ENCODE measurements around the gene GRPEL2.

The GRPEL2 gene

GRCh38 chr5:149357370-149358293, 12.3 kb downstream of the GRPEL2 start, which contains the start of gene PCYOX1L:
Gene PCYOX1L, plus strand, starts transcription at chr5:149358046. Its CDS starts 23 bp downstream, at chr5:149358069.
- TF ChIP-seq, protein P1, sequence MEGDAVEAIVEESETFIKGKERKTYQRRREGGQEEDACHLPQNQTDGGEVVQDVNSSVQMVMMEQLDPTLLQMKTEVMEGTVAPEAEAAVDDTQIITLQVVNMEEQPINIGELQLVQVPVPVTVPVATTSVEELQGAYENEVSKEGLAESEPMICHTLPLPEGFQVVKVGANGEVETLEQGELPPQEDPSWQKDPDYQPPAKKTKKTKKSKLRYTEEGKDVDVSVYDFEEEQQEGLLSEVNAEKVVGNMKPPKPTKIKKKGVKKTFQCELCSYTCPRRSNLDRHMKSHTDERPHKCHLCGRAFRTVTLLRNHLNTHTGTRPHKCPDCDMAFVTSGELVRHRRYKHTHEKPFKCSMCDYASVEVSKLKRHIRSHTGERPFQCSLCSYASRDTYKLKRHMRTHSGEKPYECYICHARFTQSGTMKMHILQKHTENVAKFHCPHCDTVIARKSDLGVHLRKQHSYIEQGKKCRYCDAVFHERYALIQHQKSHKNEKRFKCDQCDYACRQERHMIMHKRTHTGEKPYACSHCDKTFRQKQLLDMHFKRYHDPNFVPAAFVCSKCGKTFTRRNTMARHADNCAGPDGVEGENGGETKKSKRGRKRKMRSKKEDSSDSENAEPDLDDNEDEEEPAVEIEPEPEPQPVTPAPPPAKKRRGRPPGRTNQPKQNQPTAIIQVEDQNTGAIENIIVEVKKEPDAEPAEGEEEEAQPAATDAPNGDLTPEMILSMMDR (conservative IDR thresholded peaks at IDR 0.05; ENCODE audit: low read depth): no peak
- ChIA-PET POLR2A (ENCODE audit: low non-redundant PET) (no interaction called here), CTCF (interaction anchor here (0.6 to 1.7 kb wide), 3 partner anchors 9 to 77 kb away, joined by 3 to 16 read pairs (median 6); no protein-coding TSS in a partner anchor)
- peak; percentile 100 for DNase-seq (ENCODE audit: low spot score)
- peak within 1 kb of the TSS; percentile 55 for H3K27ac ChIP-seq

DNA sequence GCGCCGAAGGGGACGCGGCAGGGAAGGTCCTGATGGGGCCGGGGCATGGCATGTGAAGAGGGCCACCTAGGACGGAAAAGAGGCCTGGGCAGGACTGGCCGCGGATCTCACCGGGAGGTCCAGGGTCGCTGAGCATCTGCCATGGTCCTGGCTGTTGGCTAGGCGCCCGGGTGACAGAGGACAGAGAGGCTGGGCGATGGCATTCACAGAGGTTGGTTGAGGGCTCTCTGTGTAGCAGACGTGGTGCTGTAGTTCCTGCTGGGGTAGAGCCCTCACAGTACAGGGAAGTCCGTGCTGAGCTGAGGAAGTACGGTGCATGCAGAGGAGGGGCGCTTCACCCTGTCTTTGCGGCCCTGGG, 13.0 kb downstream of the GRPEL2 start:
- POLR2A ChIA-PET (ENCODE audit: low non-redundant PET): no interaction called here
- H3K27ac ChIP-seq: peak overlapping the region; percentile 55

GRCh38 chr5:149358868-149359495, 13.7 kb downstream of the GRPEL2 start:
- DNase-seq (ENCODE audit: low spot score): no peak
- ChIA-PET CTCF (interaction anchor here (0.6 to 1.7 kb wide), 2 partner anchors 8 to 1342 kb away, joined by 3 to 16 read pairs; partner anchors contain the start of gene RBM22), POLR2A (ENCODE audit: low non-redundant PET) (no interaction called here)
- TF ChIP-seq, protein P1 (conservative IDR thresholded peaks at IDR 0.05; ENCODE audit: low read depth): no peak
- H3K27ac ChIP-seq: no peak overlapping the region

More for the DNA sequence above, 13.0 kb downstream of the GRPEL2 start:
- TF ChIP-seq, protein P1 (conservative IDR thresholded peaks at IDR 0.05; ENCODE audit: low read depth): no peak
- CTCF ChIA-PET: interaction anchor here (0.6 to 1.7 kb wide), 4 partner anchors 9 to 1343 kb away, joined by 3 to 16 read pairs (median 4); partner anchors contain the start of gene RBM22
- DNase-seq (ENCODE audit: low spot score): no peak

DNA sequence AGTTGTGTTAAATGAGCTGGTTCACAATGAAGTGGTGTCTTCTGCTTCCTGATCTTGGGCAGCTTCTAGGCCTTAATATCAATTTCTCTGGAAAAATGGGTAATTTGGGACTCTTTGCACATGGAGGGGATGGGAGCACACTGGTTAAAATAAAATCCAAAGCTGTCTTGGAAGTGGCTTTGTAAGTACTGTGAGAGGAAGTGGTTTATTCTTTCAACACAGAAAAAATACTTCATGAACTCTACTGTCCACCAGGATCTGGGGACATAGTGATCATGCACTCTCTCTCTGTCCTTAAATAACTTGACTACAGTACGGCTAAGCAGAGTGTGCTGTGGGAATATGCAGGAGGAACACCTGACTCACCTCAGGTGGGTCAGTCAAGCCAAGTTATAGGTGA, 15.0 kb downstream of the GRPEL2 start:
- ChIA-PET POLR2A (ENCODE audit: low non-redundant PET) (interaction anchor here (0.7 to 0.8 kb wide), 2 partner anchors 15 to 21 kb away, joined by 3 to 6 read pairs; no protein-coding TSS in a partner anchor), CTCF (interaction anchor here (0.6 to 1.8 kb wide), 3 partner anchors 12 to 35 kb away, joined by 3 to 6 read pairs (median 4); no protein-coding TSS in a partner anchor)
- no peak overlapping the region for H3K27ac ChIP-seq
- no peak for DNase-seq (ENCODE audit: low spot score)
- TF ChIP-seq, protein P1 (conservative IDR thresholded peaks at IDR 0.05; ENCODE audit: low read depth): no peak

- DNase-seq (ENCODE audit: low spot score): no peak
- CTCF ChIA-PET: interaction anchor here (0.6 kb wide), 1 partner anchor 9 kb away, joined by 3 read pairs; no protein-coding TSS in a partner anchor
- H3K27ac ChIP-seq: no peak overlapping the region
- POLR2A ChIA-PET (ENCODE audit: low non-redundant PET): no interaction called here
- TF ChIP-seq, protein P1 (conservative IDR thresholded peaks at IDR 0.05; ENCODE audit: low read depth): no peak
Observed at GRCh38 chr5:149362541-149362940, 17.2 kb downstream of the GRPEL2 start.

- ChIA-PET CTCF (interaction anchor here (0.6 kb wide), 1 partner anchor 8 kb away, joined by 3 read pairs; no protein-coding TSS in a partner anchor), POLR2A (ENCODE audit: low non-redundant PET) (no interaction called here)
- no peak overlapping the region for H3K27ac ChIP-seq
- TF ChIP-seq, protein P1 (conservative IDR thresholded peaks at IDR 0.05; ENCODE audit: low read depth): no peak
- DNase-seq (ENCODE audit: low spot score): no peak
Observed at GRCh38 chr5:149363358-149363757, 18.1 kb downstream of the GRPEL2 start.

Data from RWPE1 (cell line).